Measurements from ENCODE around the gene COL17A1. TPM values are rescaled to one million over a fixed set of nuclear protein-coding genes. Genes with fewer than 3 reads are reported as not detected.
A peak's percentile ranks its signal among the peaks of the same experiment; 100 is the strongest.

Gene COL17A1
- total RNA-seq, 1 donor from 2014 or later, result 130 TPM

DNA sequence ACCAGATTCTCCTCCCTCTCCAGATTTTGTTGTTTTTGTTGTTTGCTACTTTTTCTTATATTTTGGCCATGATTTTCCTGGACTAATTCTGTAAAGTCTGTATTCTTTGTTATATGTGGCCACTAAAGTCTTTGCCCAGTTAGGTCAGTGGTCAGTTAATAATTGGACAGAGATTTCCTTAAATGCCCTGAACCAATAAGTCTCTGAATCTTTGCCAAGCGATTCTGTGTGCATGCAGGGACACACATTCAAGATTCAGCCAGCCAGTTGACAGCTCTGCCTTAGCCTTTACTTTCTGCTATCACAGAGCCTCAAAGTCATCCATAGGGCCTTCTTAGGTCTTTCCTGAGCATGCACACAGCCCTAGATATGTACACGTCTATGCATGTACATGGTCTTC lies 11.0 kb upstream of the COL17A1 start:
- no peak for DNase-seq

GRCh38 chr10:104092749-104093148 lies 7.1 kb upstream of the COL17A1 start:
- DNase-seq, result no peak

- DNase-seq, result no peak
Measured at GRCh38 chr10:104090611-104091010, 4.9 kb upstream of the COL17A1 start.

DNA sequence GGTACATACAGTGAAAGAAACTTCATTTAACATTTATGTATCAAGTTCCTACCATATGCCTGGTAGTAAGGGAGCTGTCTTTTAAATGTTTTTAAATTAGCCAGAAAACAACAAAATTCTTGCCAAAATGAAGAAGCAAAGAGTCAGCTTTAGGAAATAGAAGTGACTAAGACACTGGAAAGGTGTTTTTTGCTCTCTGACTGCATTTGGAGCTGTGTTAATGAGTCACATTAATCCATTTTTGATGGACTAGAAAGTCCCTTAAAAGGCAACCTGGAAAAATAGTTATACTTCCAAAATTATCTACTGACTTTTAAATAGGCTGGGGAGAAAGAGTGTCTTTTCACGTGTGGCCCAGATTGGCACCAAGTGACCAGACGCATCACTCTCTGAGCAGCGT lies 3.9 kb upstream of the COL17A1 start:
- no peak for DNase-seq

GRCh38 chr10:104088239-104088638 lies 2.6 kb upstream of the COL17A1 start:
- no peak for DNase-seq

- no peak for DNase-seq
Measured at GRCh38 chr10:104084482-104085142, 1.1 kb downstream of the COL17A1 start.

DNA sequence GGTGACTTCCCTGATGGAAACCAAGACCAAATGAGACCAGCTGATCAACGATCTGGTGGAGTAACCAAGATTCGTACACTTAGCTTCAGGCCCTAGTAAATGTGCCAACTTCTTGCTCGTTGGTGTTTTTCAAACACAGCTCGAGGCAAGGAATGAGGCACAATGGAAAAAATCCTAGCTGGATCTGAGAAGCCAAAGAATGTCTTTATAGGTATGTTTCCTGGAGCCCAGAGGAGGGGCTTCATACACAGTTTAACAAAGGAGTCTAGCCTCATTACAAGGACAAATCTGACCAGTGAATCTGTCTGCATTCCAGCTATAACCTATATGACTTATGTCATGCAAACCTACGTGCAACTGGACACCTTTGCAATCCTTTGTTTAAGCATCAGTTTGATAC lies 3.7 kb downstream of the COL17A1 start:
- DNase-seq, result no peak

- DNase-seq, result no peak
Measured at GRCh38 chr10:104080762-104081161, 4.9 kb downstream of the COL17A1 start.

DNA sequence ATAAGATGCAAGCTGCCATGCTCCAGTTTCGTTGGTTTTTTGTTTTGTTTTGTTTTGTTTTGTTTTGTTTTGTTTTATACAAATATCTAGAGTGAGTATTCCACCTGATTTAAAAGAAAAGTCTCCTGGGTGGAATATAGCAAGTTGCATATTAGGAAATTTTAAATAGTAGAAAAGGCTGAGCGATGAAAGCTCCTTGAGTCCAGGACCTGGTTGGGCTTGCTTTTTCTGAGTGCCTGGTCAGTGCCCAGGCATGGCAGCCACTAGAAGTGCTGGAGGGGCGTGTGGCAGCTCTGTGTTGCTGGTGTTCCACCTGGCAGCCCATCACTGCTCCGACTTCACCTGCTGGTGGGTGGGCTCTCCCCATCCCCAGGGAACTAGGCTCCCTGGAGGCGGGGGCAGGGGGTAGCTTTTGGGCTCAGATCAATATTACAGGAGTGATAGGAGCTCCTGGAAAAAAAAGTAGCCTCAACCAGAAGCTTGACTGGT lies 8.0 kb downstream of the COL17A1 start:
- no peak for DNase-seq

- DNase-seq, result no peak
Measured at GRCh38 chr10:104077247-104077646, 8.4 kb downstream of the COL17A1 start.

DNA sequence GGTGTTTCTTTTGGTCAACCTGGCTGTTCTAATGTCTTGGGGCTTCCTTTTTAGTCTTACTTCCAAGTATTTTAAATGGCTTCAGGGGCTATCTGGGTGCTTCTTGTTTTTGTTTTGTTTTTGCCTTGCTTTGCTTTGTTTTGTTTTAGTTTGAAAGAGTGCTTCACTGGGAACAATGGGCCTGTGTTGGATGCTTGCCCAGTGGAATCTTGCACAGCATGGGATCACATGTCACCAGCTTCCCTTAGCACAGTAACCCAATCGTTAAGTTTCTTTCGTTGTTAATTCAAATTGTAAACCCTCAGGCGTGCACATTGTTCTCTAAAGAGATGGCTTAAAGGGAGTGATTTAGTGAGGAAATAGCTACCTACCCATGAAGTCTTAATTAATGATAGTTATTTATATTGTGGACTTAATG lies 8.9 kb downstream of the COL17A1 start:
- DNase-seq, result peak; percentile 57

DNA sequence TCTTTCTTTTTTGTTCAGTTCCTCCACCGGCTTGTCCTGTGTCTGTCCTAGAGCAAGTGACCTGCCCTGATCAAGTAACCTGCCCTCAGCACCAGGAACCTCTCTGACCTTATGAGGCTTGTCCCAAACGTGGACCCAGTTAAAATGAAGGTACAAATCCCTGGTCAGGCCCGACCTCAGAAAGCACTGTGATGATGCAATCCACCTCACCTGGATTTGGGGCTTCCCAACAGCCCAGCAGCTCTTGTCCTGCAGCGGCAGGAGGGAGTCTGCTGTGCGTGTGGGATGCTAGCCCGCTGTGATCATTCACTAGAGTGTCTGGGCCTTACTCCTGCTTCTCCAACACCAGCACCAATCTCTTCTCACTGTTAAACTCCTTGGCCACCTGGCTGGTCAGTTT lies 11.2 kb downstream of the COL17A1 start:
- no peak for DNase-seq

GRCh38 chr10:104072786-104073185 lies 12.9 kb downstream of the COL17A1 start:
- no peak for DNase-seq

- DNase-seq, result no peak
Measured at GRCh38 chr10:104069613-104070012, 16.1 kb downstream of the COL17A1 start.

- no peak for DNase-seq
Measured at GRCh38 chr10:104067525-104067924, 18.2 kb downstream of the COL17A1 start.

- no peak for DNase-seq
Measured at GRCh38 chr10:104066945-104067344, 18.7 kb downstream of the COL17A1 start.

DNA sequence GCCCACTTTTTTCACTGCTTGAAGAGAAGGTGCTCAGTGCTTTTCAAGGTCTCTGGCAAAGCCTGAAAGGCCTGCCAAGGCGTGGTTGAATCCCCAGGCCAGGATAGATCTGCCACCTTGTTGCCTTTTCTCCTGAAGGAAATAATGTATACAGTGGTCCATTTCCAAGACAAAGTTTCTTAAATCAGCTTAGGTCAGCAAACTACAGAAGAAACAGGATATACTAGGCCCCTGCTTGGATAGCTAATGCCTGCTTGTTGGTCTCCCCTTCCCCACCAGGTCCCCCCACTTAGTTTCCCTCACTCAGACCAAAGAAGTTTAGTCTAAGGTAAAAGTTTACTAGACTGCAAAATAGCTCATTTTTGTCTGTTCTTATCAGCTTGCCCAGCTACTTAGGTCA lies 19.9 kb downstream of the COL17A1 start:
- DNase-seq, result no peak

- no peak for DNase-seq
Measured at GRCh38 chr10:104061196-104061595, 24.5 kb downstream of the COL17A1 start.

DNA sequence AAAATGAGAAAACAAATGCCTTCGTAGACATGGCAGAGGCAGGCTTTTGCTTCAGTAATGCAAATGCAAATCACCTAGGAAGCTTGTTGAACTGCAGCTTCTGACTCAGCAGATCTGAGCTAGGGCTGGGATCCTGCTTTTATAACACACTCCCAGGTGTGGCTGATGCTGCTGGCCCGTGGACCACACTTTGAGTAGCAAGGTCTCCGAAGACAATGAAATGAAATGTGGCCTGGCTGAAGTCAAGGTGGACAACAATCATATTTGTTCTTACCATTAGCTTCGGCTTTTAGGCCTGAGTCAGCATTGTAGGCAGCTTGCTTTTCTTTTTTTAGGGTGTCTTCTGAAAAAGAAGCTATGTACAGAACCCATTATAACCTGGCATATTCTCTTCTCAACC lies 26.3 kb downstream of the COL17A1 start:
- no peak for DNase-seq

GRCh38 chr10:104057717-104058116 lies 28.0 kb downstream of the COL17A1 start:
- DNase-seq, result no peak

- DNase-seq, result no peak
Measured at GRCh38 chr10:104056619-104057273, 28.9 kb downstream of the COL17A1 start.

DNA sequence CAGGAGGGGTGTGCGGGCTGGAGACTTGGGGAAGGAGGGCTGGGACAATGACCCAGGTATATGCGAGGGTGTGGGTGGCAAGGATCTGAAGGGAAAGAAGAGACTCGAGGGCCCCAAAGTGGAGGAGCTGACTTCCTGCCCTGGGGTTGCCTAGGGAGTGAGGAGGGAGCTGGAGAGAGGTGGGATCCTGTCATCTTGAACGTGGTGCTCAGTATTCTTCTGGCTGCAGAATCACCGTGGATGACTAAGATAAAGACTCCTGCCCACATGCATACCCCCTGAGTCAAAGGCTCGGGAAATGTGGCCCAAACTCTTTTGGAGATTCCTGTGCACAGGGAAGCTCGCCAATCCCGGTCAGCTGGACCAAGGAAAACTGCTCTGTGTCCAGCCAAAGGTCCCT lies 31.2 kb downstream of the COL17A1 start:
- no peak for DNase-seq

DNA sequence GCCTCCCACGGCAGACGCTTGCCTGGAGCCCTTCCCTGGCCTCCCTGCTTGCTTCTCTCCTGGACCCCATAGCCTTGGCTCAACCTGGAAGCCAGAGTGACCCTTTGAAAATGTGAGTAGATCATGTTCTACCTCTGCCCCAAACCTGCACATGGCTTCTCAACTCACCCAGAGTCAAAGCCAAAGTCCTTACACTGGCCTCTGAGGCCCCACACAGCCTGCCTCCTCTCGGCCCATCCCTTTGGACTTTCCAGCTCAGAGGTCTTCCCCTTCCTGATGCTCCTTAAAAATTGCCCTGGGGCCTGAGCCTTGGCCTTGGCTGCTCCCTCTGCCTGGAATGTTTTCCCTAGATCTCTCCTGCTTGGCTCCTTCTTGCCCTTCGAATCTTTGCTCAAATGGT lies 32.5 kb downstream of the COL17A1 start:
- DNase-seq, result no peak

DNA sequence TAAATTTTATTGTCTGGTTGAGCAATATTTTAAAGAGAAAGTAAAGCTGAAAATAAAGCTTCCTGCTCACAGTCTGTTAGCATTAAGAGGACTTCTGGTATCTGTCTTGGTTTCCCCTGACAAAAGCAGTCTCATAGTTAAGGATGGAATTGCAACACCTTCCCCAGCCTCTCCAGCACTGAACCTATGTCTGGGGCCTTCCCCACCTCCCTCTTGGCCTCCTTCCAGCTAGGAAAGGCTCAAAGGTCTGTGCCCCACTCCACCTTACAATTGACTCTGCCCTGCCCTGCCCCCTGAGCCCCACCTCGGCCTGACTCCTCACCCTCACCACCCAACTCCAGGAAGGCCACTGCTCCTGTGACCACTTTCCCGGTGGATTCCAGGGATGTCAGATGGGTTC lies 33.2 kb downstream of the COL17A1 start:
- no peak for DNase-seq

Measured in tongue (tissue), 2 donors.